Stimulated activated naive CD4-positive, alpha-beta T cell treated with Interleukin-2 at 50 U/mL for 16 hours (primary cell): ENCODE results near the gene GRID1.

Experiments used
- DNase-seq: peaks from one replicate; lab custom pipeline; 2025; lab: John Stamatoyannopoulos, UW

The GRID1 gene

DNA sequence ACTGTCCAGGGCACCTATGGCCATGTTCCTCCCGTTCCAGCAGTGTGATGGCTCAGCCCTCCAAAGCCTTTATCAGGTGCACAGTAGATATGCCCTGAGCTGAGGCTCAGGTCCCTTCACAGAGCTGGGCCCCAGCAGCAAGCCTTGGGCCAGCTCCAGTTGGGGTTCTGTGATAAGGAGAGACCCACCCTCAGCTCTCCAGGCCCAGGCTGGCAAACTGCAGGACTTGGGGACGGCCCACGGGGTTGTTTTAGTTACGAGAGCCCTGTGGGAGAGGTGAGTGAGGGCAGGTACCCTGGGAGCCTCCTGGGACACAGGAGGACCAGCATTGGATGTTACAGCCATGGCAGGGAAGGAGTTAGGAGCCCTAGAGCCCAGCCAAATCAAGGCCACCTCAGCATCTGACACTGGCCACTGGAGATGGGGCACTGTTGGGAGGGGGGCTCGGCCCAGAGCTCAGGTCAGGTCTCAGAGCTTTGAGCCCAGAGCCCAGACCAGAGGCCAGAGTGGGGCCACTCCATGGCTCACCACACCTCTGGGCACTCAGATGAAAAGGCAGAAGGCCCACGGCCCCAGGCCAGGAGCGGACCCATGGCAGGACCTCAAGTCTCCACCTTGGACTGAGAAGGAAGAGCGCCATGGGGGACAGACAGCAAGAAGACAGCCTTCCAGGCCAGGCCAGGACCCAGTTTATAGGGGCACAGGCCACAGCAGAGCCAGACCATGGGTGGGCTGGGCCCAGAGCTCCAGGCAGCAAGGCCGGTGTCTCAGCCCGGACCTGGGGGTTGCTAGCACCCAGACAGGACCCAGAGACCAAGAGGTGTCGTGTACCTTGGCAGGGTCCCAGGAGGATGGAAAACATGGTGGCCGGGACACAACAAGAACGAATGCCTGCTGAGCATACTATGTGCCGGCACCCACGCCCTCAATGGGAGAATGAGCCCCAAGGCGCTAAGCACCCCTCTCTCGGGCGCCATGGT lies 12.8 kb downstream of the GRID1 start:
- no peak for DNase-seq

DNA sequence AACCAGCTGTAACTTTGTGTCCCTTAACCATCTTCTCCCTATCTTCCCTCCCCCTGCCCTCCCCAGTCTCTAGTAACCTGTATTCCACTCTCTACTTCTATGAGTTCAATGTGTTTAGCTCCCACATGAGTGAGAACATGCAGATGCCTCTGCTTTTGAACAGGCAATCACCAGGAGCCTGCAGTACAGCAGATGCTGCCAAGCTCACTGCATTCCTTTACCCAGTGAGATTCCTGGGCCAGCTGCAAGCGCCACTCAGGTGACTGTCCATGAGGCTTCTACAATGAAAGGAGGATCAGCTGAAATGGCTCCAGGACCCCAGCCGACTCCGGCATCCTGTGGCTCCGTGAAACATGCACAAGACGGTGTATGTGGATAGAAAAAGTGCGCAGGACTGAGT lies 15.7 kb downstream of the GRID1 start:
- DNase-seq, result no peak

DNA sequence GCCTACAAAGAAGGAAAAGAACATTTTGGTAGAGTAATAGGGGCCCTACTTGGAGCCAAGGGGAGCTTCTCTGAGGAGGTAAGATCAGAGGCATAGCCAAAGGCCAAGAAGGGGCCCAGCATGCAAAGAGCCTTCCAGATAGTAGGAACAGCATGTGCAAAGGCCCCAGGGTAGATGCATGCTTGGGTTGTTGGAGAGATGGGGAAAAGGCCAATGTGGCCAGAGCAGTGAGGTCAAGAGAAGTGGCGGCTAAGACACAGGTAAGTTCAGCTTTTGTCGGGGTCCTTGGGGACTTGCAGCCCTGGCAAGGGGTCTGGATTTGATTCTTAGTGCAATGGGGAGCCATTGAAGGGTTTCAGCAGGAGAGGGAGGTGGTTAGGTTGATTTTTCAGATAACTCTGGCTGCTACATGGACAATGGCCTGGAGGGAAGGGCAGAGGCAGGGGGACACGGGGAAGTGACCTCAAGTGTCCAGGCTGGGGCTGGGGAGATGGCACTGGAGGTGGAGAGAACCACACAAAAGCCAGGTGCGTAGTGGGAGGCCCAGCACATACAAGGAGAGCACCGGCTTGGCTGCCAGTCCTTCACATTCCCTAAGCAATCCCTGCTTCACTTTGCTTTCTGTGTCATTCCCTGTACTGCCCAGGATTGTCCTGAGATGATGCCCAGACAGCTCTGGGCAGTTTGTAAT lies 16.5 kb downstream of the GRID1 start:
- no peak for DNase-seq

GRCh38 chr10:86349474-86349873 lies 17.1 kb downstream of the GRID1 start:
- no peak for DNase-seq

DNA sequence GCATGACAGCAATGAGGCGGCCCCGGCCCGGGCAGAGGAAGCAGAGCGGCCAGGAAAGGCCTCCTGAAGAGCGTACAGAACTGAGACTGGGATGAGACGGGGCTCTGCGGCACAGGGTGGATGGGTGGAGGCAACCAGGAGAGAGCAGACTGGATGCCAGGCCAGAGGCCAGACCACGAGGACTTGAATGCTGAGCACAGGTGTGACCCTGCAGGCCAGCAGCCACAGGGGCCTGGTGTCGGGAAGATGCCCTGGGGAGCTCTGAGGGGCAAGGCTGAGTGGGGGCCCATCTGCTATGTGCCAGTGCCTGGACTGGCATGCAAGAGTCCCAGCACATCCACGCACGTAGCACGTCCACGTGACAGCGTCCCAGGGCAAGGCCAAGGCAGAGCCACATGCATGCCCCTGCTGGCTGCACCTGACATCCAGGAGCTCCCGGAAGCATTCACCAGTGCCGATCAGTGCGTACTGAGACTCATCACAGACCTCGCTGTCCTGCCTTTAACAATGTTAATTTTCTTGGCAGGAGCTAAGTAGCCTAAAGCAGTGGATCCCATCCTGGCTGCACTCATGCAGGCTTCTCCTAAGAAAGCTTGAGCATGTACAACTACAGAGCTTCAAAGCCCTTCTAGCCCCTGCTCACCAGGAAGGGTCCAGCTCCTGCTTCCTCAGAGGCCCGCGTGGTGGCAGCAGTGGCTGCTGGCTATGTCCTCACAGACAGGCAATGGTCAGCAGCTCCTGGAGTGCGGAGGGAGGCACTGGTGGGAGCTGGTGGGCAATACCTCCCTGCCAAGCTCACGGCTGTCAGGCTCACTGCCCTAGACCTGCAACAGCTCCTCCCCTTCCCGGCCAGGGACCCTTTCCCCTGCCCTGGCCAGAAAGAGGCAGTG lies 18.0 kb downstream of the GRID1 start:
- DNase-seq, result no peak

DNA sequence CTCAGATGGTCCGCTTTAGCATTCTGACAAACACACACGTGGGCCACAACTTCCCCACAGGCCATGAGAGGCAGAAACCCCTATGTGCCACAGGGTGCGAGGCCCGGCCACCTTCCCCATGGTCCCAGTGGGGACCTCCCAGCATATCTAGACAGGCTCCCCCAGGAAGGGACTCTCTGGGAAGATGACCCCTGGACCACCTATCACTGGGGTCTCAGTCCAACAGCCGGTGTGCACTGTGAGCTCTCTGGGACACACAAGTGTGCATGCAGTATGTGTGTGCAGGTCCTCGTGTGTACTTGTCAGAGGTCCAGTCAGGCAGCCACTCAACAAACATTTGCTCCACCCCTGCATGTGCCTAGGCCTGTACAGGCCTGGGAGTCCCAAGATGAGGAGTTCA lies 18.7 kb downstream of the GRID1 start:
- no peak for DNase-seq

DNA sequence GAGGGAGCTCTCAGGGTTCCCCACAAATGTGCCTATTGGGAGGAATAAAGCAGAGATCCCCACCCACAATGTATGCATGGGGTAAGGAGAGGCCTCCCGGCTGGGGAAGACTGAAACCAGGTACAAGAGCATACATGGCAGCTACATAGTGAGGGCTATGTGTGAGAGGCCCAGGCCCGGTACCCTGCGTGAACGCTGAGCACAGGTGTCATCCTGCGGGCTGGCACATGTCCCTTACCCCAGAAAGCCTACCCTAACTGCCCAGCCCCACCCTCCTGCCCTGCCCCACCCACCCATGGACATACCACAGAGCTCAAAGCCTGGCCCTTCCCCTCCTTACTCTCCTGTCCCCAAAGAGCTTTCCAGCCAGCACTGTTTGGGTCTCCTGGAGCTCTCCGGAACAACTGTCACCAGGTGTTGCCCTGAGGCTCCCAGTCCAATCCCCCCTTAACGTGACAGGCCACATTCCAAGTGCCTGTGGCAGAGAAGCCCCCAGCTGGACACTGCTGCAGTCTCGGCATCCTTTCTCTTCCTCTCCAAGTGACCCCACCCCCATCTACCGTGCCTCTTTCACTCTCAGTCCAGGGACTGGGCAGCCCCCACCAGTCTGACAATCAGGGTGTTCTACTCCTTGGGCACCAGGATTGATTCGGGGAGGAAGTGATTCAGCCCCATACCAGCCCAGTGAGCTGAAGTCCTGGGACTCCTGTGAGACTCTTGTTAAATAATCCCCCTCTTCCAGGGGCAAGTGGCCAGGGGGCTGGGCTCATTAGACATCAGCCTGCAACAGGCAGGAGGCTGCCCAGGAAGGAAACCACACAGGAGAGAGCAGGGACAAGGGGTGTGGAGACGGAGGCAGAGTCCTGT lies 19.6 kb downstream of the GRID1 start:
- no peak for DNase-seq

GRCh38 chr10:86345859-86346798 lies 20.5 kb downstream of the GRID1 start:
- no peak for DNase-seq

DNA sequence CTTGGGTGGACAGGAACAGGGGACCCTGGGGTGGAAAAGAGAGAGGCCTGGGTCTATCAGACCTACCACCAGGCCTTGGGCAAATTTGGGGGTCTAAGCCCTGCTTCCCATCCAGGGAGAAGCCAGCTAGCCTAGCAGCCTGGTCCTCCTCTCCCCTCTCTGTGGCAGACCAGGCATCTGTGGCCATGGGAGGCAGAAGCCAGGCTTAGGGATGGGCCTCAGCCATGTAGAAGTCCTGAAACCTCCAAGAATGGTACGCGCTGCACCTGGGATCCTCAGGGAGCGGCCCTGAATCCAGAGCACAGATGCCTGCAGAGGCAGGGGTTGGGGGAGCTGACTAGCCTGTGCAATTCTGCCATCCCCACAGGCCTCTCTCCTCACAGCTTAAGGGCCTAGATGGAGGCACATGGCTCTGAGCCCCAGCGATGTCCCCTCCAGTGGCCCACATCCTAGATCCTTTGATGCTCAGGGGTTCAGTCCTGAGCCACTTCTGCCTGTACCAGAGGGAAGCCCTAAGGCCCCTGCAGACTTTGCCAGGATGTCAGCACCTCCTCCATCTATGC lies 21.2 kb downstream of the GRID1 start:
- DNase-seq, result no peak

GRCh38 chr10:86344714-86345161 lies 21.9 kb downstream of the GRID1 start:
- DNase-seq, result no peak

DNA sequence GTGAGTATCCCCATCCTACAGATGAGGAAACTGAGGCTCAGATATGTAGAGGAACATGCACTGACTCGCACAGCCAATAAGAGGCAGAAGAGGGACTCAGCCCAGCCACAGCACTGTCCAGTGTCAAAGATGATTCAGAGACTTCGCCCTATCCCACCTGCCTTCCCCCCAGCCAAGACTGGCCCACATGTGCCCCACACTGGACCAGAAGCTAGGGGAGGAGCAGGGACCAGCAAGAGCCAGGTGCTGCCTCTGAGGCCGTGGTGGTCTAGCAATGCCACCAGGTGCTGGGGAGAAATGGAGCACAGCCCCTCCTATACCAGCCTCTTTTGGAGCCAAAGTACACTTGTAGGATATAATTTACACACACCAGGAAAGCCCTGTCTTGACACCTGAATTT lies 22.3 kb downstream of the GRID1 start:
- DNase-seq, result no peak

- DNase-seq, result no peak
These were observed 22.8 kb downstream of the GRID1 start for GRCh38 chr10:86343761-86344160.

DNA sequence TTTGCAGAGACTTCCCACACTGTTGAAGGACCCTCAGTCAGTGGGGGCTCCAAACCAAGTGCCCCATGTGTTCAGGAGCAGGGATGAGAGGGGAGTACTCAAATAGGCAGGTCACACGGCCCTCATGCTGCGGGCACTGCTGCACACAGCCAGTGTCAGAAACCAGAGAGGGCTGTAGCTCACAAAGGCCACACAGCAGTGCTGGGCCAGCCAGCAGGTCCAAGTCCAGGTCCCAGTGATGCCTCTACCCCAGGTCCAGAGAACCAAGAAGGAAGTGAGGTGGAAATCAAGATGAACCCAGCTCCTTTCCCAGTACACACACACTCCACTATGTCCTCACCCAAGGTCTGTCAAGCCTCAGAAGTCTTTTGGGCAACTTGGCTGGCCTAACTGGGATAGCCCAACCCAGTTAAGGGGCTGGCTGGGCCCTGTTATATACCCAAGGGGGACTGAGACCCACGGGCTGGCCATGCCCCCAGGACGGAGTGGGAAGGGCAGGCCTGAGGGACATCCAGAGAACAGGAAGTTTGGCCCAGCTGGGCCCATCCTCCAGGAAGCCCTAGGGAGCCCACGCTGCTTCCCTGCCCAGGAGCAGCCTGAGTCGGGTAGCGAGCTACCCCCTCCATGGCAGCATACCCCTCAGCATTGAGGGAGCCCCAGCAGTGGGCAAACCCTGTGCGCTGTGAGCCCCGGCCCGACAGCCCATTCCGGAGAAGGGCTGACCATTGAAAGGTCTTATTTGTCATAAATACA lies 24.3 kb downstream of the GRID1 start:
- no peak for DNase-seq

- DNase-seq, result no peak
These were observed 25.2 kb downstream of the GRID1 start for GRCh38 chr10:86341361-86341811.

DNA sequence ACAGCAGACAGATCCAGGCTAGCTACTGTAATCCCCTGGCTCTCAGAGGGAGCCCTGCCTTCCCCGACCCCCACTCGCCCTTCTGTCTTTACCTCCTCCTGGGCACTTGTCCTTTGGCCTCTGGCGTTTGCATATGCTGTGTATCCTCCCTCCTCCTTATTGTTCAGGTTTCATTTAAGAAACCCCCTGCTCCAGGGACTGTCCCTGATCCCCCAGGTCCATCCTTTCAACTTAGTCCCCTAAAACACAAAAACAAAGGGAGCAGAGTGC lies 25.7 kb downstream of the GRID1 start:
- no peak for DNase-seq

GRCh38 chr10:86340176-86340990 lies 26.2 kb downstream of the GRID1 start:
- DNase-seq, result no peak

GRCh38 chr10:86339226-86339865 lies 27.2 kb downstream of the GRID1 start:
- no peak for DNase-seq

GRCh38 chr10:86337121-86337601 lies 29.4 kb downstream of the GRID1 start:
- no peak for DNase-seq
